ENCODE data around the gene CINP.

DNA sequence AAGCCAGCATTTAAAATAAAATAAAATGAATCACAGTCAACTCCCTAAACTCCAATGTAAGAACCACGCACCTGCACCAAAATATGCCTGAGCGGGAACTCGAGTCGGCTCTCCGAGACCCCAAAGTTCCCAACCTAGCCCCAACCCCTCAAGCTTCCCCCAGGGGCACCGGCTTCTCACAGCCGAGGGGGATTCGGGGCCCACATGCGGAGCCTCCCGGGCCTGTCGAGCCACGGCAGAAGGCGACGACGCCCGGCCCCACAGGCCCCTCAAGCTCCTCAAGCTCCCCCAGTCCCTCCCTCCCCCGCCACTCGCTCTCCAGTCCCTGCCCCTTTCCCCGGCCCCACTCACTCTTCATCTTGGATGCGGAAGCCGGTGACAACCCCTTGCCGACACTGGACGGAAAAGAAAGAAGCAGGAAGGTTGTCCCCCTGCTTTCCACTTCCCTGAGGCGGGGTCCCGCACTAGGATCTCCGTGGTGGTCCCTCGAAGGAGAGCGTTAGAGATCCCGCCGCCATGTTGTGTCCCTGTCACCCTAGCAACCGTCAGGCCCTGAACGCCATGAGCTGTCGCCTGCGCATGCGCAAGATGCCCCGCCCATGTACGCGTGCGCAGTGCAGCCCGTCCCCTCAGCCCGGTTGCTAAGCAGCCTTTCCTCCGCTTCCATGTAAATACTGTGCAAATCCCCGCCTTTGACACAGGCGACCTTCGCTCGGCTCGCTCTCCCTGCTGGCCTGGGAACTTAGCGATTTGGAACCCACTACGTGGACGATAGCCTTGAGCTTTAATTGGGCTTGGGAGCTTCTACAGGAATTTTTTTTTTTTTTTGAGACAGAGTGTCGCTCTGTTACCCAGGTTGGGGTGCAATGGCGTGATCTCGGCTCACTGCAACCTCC lies 57.8 kb downstream of the CINP start, which contains the start of gene MOK:
- TF ChIP-seq, protein P1, sequence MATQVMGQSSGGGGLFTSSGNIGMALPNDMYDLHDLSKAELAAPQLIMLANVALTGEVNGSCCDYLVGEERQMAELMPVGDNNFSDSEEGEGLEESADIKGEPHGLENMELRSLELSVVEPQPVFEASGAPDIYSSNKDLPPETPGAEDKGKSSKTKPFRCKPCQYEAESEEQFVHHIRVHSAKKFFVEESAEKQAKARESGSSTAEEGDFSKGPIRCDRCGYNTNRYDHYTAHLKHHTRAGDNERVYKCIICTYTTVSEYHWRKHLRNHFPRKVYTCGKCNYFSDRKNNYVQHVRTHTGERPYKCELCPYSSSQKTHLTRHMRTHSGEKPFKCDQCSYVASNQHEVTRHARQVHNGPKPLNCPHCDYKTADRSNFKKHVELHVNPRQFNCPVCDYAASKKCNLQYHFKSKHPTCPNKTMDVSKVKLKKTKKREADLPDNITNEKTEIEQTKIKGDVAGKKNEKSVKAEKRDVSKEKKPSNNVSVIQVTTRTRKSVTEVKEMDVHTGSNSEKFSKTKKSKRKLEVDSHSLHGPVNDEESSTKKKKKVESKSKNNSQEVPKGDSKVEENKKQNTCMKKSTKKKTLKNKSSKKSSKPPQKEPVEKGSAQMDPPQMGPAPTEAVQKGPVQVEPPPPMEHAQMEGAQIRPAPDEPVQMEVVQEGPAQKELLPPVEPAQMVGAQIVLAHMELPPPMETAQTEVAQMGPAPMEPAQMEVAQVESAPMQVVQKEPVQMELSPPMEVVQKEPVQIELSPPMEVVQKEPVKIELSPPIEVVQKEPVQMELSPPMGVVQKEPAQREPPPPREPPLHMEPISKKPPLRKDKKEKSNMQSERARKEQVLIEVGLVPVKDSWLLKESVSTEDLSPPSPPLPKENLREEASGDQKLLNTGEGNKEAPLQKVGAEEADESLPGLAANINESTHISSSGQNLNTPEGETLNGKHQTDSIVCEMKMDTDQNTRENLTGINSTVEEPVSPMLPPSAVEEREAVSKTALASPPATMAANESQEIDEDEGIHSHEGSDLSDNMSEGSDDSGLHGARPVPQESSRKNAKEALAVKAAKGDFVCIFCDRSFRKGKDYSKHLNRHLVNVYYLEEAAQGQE (IDR thresholded peaks at IDR 0.05), result peak; percentile 47
- TF ChIP-seq RAD21 (IDR thresholded peaks at IDR 0.05) (peak in 1 of 2 donors; percentile 28), TAF1 (conservative IDR thresholded peaks at IDR 0.05) (no peak), EGR1 (IDR thresholded peaks at IDR 0.05; ENCODE audit: low read depth in 2 of 2) (no peak)
- TF ChIP-seq, protein P2, sequence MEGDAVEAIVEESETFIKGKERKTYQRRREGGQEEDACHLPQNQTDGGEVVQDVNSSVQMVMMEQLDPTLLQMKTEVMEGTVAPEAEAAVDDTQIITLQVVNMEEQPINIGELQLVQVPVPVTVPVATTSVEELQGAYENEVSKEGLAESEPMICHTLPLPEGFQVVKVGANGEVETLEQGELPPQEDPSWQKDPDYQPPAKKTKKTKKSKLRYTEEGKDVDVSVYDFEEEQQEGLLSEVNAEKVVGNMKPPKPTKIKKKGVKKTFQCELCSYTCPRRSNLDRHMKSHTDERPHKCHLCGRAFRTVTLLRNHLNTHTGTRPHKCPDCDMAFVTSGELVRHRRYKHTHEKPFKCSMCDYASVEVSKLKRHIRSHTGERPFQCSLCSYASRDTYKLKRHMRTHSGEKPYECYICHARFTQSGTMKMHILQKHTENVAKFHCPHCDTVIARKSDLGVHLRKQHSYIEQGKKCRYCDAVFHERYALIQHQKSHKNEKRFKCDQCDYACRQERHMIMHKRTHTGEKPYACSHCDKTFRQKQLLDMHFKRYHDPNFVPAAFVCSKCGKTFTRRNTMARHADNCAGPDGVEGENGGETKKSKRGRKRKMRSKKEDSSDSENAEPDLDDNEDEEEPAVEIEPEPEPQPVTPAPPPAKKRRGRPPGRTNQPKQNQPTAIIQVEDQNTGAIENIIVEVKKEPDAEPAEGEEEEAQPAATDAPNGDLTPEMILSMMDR (IDR thresholded peaks at IDR 0.05; ENCODE audit: low read depth, low read length, missing input control), result no peak
- TF ChIP-seq, protein P3, sequence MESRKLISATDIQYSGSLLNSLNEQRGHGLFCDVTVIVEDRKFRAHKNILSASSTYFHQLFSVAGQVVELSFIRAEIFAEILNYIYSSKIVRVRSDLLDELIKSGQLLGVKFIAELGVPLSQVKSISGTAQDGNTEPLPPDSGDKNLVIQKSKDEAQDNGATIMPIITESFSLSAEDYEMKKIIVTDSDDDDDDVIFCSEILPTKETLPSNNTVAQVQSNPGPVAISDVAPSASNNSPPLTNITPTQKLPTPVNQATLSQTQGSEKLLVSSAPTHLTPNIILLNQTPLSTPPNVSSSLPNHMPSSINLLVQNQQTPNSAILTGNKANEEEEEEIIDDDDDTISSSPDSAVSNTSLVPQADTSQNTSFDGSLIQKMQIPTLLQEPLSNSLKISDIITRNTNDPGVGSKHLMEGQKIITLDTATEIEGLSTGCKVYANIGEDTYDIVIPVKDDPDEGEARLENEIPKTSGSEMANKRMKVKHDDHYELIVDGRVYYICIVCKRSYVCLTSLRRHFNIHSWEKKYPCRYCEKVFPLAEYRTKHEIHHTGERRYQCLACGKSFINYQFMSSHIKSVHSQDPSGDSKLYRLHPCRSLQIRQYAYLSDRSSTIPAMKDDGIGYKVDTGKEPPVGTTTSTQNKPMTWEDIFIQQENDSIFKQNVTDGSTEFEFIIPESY (IDR thresholded peaks at IDR 0.05), result no peak

Data from liver (tissue), 3 donors.